DMS79 treated with DMSO at 0.1 percent for 48 hours (cell line): ENCODE results near the gene SNORC.

Experiments used
- DNase-seq: peaks from one replicate; lab custom pipeline; 2025; lab: John Stamatoyannopoulos, UW

The SNORC gene

DNA sequence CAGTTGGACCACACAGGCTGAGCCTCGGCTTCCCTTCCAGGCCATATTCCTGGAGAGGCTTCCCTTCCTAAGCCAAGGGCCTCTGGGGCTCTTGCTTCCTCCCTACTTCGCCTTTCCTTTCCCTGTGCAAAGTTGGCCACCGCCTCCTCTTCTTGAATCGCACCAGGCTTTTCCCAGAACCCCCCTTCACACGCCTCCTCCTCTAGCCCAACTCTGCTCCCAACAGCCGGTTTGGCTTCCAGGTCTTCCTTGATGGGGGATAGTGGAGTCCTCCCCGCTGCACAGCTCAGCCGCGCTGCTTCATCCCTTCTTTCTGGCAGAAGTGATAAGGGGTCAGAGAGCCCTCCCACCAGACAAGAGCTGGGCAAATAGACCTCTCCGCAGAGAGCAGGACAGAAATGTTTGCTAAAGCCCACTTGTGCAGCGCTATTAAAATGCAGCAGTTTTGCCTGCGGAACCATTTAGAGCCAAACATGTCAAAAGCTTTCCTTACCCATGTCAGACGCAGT, 56.4 kb downstream of the SNORC start:
- no peak for DNase-seq

DNA sequence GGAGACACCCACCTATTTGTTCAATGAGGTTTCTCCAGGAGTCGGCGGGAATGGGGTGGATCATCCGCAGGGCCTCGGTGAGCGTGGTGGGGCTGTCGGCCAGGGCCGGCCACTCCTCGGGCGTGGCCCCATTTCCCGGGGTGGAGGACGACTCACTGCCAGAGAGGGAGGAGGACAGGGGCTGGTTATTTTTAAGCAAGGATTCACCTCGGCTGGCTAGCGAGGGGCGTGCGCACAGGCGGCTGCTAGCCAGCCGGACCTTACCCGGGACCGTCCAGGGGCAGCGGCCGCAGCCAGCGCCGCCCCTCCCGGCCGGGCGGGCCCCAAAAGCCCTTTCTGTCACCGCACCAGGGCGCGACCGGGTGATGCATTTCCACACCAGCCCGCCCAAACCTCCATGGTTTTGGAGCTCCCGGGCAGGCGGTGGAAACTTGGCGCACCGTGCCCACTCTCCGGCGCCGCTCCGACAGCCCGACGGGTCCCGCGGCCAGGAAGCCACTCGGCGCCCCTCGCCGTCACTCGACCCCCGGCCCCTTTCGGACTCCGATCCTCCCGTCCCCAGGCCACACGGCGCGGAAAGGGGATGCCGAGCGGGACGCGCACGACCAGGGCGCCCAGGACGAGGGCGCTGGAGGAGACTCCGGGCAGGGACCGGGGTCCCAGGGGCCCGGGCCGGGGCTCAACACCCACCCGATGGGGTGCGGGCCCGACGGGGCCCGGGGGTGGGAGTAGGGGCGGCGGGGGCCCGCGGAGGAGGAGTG, 57.1 kb downstream of the SNORC start:
- DNase-seq = no peak

DNA sequence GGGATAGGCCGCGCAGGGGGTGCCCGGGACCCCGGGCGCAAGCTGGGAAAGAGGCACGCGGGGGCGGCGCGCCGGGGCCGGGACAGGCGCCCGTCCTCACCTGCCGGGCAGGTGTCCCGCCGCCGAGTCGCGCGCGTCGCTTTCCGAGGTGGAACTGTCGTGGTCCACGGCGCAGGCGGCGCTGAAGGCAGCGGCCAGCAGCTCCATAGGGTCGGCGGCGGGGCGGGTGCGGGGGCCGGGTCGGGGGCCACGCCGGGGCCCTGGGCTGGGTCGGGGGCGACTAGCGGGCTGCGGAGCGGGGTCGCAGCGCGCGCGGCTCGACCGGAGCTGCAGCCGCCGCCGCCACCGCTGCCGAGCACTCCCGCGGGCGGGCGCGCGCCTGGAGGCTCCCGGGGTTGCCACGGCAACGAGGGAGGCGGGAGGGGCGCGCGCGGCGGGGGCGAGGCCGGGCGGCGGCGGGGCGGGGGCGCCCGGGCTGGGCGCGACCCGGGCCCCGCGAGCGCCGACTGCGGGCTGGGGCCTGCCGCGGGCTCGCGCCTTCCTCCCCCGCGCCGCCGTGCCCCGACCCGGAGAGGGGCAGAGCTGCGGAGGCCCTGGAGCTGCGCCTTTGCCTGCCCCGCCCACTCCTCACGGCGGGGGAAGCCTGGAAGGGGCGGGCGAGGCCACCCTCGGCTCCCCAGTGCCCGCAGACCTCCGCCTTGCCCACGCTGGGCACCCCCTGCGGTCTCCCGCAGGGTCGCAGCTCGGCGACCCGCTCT, 57.9 kb downstream of the SNORC start:
- no peak for DNase-seq
